HG03064 (cell line): ENCODE measurements around the gene SPTLC1.
A peak's percentile ranks its signal among the peaks of the same experiment; 100 is the strongest.

ENCODE experiments used
- ATAC-seq: cut with Tn5 transposase; IDR thresholded peaks from one replicate; pipeline ENCODE4 v1.9.1; 2021; ENCODE audit warnings: low read depth; ENCODE audit not compliant: unreplicated experiment

The SPTLC1 gene

DNA sequence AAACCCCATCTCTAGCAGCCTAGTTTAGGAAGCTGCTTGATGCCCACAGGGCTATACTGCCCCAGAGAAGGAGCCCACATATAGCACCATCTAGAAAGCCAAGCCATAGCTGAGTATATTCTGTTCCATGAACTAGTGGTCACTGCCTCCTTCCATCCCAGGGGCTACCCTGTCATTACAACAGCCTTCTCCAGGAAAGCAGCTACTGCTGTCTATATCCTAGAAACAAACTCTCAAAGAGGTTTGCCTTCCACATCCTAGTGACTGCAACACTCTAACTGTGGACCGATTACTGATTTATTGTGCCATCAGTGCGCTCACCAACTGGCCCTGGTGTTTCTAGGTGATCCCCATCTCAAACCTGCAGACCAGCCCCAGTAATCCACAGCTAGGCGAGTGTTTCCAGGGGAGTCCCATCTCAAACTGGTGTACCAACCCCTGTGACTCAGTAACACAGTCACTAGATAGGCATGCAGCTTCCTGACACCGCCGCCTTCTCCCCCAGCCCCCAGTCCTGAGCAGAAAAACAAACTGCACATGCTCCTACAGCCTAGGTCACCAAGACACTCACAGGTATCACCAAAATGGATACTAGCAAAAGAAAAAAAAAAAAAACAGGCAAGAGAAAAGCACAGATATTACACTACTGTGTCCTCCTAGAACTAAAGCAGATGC is 14.8 kb downstream of the SPTLC1 start:
- no peak for ATAC-seq

DNA sequence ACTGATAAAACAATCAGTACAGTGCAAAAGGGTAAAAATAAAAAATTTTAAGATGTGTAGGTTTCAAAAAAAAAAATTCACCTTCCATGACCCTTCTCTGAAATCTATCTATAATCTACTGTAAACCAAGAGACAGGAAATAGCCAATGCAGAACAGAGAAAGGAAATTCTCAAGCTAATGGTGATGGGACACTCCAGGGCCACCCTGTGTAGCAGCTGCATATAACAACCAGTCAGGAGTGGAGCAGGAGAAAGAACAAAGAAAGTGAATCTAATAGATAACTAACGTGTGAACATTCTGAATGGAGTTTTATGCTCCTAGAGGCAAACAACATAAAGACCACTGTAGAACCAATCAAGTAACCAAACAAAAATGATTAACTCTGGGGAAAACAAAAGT is 16.6 kb downstream of the SPTLC1 start:
- peak; percentile 67 for ATAC-seq

DNA sequence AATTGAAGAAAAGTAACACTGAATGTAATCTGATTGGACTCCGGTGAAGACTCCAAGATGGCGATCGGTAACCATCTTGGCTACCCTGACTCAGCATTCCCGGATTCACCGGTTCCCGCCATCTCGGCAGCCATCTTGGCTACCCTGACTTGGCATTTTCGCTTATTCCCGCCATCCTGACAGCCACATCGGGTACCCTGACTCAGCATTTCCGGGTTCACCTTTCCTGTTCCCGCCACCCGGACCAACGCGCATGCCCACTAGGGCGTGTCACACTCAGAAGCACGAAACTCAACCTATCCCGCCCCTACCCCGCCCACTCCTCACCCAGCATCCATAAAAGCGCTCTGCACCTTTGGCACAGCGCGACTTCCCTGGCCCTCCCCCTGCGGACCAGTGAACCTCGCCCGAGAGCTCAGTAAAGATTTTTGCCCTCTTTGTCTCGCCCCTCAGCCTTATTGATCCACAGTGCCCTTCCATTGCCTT is 17.2 kb downstream of the SPTLC1 start:
- ATAC-seq = no peak

DNA sequence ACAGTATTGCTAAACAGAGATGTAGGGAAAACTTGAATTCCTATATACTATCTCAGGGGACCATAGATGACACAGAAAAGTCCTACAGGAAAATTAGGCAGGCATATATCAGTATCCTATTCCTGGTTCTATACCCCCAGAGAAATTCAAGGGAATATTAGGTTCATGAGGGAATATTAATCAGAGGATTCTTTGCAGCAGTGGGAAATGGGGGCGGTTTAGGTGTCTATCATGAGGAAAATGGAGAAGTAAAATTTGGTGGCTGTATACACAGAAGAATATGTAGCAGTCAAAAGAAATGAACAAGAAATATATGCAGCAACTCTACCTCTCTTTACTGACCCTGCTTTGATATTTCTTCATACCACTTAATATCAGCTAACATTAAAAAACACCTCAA is 20.0 kb downstream of the SPTLC1 start:
- no peak for ATAC-seq

DNA sequence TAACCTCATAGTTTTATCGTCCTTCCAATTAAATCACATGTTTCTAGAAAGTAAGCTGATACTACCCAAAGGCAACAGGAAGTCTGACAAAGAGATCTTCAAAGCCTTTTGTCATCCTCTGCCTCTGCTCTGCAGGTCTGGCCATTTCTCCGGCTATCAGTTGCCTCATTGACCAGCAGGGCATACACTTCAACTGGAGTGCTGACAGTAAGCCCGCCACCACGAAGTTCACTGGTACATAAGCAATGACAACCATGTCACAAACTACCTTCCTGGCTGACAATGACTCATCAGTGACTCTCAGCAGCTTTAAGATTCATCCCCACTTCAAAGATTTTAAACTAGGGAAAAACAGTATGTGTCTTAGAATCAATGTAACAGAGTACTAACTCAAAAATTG is 20.6 kb downstream of the SPTLC1 start:
- ATAC-seq = no peak

DNA sequence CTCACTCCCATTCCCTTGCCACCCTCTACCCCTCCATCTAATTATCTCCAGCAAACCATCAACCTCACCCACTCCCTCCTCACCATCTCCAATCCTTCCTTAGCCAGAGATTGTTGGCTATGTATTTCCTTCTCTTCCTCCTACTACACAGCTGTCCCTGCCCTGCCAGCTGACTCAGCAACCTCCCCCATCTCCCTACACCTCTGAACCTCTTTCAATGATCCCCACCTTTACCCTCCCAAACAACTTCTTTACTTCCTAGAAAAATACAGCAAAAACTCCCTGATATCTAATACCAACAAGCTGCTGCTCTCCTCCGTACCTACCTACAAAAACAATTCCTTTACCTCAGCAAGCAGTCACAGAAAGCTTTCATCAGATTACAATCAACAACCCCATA is 37.3 kb downstream of the SPTLC1 start:
- no peak for ATAC-seq

DNA sequence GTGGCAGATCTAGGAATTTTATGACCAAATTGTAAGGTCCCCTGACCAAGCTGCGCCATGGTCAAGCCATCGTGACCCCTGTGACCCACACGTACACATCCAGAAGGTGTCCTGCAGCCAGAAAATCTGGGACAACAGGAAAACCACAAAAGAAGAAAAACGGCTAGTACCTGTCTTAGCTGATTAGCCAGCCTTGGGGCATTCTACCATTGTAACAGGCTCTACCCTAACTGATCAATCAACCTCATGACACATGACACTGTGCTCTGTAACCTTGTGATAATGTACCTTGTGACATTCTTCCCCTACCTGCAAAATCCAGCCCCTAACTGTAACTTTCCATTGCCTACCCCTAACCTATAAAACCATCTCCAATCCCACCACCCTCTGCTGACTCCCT is 43.6 kb downstream of the SPTLC1 start:
- no peak for ATAC-seq

DNA sequence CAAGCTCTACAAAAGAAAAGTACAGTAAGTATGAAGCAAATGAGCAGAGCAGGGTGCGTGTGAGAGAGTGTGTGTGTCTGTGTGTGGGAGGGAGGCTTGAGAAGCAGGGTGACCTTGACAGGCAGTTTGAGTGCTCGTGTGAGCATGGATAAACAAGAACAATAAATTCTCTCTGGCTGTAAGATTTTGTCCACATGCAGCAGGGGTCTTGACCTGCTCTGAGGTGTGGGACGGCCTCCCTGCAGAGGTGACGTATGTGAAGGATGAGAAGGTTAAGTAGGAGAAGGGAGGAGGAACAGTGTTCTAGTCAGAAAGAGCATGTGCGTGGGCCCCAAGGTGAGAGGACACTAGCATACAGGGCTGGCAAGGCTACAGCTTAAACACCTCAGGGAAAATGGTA is 49.0 kb downstream of the SPTLC1 start:
- ATAC-seq = no peak

DNA sequence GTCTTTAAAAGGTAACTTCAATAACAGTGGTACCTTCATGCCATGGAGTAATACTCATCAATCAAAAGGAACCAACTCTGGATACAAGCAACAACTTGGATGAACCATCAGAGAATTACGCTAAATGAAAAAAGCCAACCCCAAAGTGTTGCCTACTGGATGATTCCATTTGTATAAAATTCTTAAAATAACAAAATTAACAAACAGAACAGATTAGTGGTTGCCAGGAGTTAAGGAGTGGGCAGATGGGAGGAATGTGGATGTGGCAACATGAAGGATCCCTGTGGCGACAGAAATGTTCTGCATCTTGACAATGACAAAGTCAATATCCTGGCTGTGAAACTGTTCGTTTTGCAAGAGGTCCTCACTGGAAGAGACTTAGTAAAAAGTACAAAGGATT is 50.5 kb downstream of the SPTLC1 start:
- no peak for ATAC-seq

DNA sequence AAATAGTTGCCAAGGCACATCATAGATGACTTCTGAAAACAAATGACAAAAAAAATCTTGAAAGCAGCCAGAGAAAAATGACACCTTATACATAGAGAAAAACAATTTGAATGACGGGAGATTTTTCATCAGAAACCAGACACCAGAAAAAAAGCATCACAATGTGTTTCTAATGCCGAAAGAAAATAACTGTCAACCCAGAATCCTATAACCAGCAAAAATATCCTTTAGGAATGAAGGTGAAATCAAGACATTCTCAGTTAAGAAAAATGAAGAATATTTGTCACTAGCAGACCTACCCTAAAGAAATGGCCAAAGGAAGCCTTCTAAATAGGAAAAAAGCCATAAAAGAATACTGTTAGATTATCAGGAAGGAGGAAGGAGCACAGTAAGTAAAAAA is 54.0 kb downstream of the SPTLC1 start:
- ATAC-seq = no peak

DNA sequence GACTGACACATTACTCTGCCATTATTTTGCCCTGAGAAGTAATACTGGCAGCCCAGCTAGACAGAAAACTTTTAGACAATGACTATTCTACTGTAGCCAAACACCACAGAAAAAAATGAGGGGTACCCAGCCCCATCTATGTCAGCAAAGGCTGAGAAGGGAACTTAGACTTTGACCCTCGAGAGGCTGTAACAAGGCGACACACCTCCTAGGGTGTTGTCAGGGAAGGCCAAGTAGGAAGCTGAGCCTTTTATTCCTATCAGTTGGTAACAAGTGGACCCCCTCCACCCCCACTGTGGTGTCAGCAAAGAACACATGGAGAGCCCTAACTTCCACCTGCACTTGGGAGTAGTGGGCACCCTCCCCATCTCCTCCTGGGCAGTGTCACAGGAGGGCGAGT is 55.6 kb downstream of the SPTLC1 start:
- ATAC-seq = no peak

DNA sequence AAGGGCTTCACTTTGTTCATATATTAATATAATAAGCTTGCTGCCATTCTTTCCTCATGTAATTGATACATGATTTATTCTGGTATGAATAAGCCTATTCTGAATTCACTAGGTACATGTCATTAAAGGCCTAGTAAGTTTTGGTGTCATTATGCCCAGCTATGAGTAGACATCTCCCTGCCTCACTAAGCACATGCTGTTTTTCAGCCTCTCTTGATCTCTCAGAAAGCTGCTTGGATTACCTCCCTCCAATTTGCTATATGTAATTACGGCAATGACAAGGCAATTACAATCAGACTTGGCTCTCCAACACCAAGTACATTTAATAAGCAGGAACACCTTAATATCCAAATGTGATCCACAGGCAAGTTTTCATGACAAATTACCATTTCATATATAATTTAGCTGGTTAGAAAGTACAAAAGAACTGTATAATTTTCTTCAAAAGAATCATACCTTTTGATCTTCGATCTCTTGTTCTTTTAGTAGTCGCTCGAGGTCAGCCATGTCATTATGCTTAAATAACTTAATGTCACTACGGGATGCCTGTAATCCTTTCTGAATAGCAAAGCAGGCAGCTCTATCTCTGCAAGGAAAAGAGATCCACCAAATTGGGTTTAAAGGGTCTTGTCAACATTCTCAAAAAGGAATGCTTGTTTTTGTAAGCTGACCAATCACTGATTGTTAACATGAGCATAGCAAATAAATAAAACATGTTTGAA is 56.3 kb downstream of the SPTLC1 start:
- ATAC-seq = no peak

DNA sequence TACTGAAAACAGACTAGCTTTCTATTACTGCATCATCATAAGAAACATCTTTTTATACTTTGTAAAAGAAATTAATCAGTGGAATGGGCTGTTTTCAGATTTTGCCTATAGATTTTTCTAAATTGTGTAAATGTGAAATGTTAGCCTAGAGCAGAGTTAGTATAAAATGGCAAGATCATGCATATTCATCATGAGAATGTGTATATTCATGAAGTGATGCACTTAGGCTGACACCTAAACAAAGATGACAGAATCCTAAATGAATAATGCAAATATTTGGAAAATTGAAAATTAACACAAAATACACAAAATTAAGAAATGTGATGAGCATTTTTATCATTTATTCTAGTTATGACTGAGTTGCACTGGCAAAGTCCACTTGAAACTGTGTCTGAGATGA is 57.2 kb downstream of the SPTLC1 start:
- ATAC-seq = no peak

DNA sequence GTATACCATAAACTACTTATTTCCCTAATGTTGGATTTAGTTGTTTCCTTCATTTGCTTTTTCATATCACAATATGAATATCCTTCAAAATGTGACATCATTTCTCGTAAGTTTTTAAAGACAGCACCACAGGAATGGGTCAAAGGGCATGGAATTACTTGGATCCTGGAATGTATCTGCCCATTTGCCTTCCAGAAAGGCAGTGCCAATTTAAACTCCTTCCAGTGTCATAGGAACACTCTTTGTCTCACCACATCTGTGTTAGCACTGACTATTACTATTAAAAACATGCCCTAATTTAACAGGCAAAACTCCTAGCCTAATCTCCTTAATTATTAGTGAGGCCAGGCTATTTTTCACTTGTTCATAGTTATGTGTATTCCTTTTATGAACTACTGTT is 58.0 kb downstream of the SPTLC1 start:
- ATAC-seq = no peak

DNA sequence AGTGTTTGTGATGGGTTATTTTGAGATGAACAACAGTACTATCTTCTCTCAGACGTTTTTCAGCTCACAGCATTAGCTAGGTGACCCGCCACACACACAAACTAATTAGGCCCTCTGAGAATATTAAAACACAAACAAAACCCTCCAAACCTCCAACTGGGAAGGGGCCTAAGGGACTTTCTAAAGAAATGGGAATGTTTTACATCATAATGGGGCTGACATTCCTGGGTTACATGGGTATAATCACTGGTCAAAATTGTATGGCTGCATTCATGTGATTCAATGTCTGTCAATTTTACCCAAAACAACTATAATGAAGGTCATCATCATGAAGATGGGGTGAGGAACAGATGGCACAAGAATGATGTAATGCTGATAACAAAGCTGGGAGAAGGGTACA is 59.6 kb downstream of the SPTLC1 start:
- no peak for ATAC-seq

DNA sequence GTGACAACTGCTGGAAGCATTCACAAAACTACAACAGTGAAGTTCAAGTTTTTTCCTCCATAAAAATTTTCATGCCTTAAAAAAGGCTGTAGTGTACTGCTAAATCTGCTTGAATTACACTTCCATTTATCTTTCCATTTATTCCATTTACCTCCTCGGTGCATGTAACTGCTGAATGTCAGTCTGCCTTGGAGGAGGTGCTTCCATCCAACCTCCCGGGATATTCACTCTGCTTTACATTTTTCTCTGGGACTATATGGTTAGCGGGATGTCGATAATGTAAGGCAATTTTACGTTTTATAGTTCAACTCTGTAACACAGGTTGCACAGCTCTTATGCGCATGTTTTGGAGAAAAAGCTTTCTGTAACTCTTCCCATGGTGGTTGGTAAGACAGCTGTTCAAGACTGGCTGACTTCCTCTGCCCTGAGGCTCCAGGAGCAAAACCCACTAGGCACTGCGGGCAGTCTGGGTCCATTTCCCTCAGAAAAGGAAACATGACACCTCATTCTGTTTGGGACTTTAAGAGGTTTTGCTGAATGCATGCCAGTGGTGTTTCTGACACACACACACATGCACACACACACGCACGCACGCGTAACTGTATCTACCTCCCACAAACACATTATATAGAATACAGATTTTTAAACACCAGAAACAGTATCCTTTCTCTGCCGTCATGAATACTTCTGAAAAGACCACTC is 66.1 kb downstream of the SPTLC1 start:
- ATAC-seq = no peak

DNA sequence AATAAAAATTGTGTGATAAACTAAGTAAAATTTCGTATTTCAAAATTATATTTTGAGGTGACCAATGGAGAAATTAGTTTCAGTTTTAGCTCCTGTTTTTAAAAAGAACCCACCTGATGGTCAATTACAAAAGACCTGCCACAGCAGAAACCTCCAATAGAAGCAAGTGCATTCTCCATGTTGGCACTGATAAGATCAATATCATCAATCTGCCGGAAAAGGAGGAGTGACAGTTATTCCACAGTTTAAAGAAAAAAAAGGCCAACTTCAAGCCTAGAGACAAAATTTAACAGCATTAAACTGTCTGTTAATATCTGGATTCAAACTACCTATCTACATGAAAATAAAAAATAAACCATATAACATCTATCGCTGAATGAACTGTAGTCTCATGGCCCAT is 67.7 kb downstream of the SPTLC1 start:
- no peak for ATAC-seq

DNA sequence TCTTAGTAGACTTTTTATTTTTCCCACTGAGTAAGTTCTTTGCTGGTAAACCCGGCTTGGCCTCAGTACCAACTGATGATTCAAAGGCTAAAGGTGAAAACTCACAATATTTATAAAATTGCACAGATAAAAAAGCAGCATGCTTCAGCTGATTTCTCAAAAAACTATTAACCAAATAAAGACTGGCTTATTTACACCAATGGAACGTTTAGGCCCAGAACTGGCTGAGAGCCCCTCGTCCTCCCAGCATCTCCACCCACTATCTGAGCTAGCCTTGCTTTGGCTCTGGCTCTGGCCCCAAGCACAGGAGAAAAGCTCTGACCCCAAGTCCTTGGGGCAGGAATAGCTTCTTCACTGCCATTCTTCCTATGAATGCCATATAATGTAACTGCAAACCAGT is 68.5 kb downstream of the SPTLC1 start:
- ATAC-seq = no peak

DNA sequence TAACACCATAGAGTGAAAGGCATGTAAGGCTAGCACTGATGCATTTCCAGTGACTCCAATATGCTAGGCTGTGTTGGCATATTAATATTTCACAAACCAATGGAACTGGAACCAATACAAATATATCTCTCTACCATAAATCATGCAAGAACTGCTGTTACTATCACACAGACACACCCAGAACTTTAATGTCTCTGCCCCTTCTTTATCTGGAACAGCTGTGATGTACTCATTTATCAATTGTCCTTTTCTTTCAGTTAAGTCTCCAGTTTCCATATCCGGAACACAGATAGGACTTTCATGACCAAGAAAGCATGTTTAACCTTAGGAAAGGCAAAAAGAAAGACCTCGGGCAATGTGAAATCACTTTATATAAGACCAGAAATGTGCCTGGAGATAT is 70.3 kb downstream of the SPTLC1 start:
- no peak for ATAC-seq

DNA sequence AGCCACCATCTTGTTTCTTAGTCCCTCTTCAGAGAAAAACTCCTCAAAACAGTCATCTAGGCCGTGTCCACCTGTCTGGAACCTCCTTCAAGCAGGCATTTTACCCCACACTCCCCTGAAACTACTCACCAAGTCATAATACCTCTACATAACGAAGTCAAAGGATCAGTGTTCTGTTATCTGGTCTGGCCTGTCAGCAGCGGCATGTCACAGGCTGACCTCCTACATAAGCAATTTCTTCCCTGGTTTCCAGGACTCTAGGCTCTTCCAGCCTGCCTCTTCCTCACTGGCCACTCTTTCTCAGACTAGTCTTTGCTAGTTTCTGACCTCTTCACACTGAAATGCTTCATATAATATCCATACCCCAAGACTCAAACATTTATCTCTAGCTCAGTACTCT is 72.2 kb downstream of the SPTLC1 start:
- ATAC-seq = no peak

DNA sequence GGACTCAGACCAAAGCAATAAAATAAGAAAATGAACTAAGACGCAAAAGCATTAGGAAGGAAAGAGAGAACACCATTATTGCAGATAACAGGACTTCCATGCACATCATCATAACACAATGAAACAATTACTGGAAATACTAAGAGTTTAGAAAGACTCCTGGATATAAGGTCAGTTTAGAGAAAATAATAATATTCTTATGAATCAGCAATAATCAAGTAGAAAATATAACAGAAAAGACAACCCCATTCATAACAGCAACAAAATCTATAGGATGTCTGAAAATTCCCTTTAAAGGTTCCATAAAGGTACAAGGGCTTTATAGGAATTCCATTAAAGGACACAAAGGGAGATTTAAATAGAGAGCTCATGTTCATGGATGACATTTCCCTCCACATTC is 73.0 kb downstream of the SPTLC1 start:
- ATAC-seq = no peak

DNA sequence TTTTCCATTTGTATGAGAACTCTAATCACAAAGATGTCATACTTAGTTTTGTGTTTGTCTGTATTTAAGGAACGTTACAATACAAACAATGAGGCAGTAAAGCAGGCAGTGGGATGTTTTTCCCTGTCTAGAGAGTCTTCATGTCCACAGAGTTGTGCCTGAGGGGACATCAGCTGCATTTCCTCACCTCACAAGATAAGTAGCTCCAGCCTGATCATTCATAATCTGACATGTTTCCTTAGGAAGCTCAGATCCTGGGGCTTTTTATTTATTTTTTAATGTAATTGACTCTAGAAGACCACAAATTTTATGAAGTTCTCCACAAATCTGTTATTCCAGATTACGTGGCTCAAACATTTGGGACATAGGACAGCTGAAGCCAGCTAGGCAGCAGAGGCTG is 78.5 kb downstream of the SPTLC1 start:
- ATAC-seq = no peak
